Activated CD4-positive, alpha-beta T cell treated with anti-CD3 and anti-CD28 coated beads, Interleukin-2, Interleukin-6, amounts not matched to agents 100 ng/mL and 50 ng/mL, durations not matched to agents 16 hours and 8 hours (primary cell): ENCODE measurements around the gene CYS1.
"Not testable (repeated sequence)": the region's sequence is repeated elsewhere in the genome, so short reads cannot be mapped to it uniquely, and the experiment has no call there.

Source experiments
- DNase-seq: peaks from one replicate; pipeline ENCODE4 v3.0.0-alpha.2; 2020

CYS1 gene

DNA sequence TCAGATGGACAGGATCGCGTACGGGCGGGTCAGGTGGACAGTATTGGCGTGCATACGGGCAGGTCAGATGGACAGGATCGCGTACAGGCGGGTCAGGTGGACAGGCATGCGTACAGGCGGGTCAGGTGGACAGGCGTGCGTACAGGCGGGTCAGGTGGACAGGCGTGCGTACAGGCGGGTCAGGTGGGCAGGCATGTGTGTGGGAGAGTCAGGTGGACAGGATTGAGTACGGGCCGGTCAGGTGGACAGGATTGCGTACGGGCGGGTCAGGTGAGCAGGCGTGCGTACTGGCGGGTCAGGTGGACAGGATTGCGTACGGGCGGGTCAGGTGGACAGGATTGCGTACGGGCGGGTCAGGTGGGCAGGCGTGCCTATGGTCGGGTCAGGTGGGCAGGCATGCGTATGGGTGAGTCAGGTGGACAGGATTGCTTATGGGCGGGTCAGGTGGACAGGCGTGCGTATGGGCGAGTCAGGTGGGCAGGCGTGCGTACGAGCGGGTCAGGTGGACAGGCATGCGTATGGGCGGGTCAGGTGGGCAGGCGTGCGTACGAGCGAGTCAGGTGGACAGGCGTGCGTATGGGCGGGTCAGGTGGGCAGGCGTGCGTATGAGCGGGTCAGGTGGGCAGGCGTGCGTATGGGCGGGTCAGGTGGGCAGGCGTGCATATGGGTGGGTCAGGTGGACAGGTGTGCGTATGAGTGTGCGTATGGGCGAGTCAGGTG is 68.4 kb downstream of the CYS1 start:
- DNase-seq, result not testable (repeated sequence)

DNA sequence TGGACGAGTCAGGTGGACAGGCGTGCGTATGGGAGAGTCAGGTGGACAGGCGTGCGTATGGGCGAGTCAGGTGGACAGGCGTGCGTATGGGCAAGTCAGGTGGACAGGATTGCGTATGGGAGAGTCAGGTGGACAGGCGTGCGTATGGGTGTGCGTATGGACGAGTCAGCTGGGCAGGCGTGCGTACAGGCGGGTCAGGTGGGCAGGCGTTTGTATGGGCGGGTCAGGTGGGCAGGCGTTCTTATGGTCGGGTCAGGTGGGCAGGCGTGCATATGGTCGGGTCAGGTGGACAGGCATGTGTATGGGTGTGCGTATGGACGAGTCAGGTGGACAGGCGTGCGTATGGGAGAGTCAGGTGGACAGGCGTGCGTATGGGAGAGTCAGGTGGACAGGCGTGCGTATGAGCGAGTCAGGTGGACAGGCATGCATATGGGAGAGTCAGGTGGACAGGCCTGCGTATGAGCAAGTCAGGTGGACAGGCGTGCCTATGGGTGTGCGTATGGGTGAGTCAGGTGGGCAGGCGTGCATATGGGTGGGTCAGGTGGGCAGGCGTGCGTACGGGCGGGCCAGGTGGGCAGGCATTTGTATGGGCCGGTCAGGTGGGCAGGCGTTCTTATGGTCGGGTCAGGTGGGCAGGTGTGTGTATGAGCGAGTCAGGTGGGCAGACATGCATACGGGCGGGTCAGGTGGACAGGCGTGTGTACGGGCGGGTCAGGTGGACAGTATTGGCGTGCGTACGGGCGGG is 69.2 kb downstream of the CYS1 start:
- not testable (repeated sequence) for DNase-seq

DNA sequence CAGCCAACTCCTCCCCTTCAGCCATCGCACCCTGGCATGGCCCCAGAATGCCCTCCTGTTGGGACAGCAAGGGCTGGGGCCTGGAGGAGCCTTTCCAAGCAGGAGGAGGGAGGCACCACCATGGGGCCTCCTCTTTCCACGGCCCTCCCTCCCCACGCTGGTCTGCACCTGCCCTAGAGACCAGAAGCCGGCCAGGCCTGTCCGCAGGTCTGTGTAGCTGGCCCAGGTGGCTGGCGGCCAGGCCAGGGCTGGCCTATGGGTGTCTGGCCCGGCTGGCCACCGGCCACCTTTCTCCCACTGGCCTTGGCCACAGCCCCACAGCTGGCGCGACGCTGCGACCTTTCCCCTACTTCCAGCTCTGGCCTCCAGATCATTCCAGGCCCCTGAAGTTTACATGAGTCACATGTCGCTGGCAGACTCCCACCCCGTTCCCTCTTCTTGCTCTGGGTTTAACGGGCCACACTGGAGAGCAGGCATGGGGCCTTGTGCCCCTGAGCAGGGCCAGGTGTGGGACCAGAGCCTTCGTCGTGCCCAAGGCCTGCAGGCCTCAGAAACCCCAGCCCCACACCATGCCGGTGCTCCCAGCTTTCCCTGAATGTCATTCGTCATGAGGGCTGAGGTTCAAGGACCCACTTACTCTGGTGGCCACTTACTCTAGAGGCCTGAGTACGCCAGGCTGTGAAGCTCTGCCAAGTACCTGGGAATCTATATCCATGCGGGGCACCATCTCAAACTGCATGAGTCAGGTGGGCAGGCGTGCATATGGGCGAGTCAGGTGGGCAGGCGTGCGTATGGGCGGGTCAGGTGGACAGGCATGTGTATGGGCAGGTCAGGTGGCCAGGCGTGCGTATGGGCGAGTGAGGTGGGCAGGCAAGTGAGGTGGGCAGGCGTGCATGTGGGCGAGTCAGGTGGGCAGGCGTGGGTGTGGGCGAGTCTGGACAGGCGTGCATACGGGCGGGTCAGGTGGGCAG is 70.1 kb downstream of the CYS1 start:
- no peak for DNase-seq

DNA sequence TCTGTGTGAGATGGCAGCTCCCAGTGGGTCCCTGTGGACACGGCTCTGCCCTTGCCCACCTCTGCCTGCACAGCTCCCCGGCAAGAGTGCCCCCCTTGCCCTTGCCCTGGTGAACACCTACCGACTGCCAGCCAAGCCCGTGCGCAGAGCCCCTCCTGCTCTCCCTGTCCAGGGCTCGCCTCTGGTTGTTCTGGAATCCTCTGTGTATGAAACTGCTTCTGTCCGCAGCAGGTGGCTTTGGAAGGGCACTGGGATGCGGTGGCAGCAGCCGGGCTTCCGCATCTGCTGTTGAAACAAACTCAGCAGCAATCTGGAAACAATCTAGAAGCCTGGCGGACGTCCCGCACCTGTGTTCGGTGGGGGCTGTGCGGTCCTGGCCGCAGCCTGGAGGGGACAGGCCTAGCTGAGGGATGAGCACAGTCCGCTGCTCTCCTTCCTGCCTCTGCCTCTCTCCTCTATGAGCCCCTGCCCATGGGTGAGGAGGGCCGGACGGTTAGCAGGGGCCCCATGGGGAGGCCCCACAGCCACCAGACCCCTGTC is 70.9 kb downstream of the CYS1 start:
- DNase-seq, result no peak

DNA sequence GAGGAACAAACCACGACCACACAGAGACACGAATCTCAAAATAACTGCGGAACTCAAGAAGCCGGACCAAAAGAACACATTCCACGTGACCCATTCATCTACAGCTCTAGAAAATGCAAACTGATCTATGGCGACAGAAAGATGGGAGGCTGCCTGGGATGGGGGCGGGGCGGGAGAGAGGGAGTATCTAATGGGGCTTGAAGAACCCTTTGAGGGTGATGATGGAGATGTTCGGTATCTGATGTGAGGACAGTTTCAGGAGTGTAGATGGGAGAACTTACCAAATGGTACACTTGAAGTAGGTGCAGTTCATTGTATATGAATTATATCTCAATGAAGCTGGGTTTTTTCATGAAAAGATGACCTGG is 71.4 kb downstream of the CYS1 start:
- no peak for DNase-seq

DNA sequence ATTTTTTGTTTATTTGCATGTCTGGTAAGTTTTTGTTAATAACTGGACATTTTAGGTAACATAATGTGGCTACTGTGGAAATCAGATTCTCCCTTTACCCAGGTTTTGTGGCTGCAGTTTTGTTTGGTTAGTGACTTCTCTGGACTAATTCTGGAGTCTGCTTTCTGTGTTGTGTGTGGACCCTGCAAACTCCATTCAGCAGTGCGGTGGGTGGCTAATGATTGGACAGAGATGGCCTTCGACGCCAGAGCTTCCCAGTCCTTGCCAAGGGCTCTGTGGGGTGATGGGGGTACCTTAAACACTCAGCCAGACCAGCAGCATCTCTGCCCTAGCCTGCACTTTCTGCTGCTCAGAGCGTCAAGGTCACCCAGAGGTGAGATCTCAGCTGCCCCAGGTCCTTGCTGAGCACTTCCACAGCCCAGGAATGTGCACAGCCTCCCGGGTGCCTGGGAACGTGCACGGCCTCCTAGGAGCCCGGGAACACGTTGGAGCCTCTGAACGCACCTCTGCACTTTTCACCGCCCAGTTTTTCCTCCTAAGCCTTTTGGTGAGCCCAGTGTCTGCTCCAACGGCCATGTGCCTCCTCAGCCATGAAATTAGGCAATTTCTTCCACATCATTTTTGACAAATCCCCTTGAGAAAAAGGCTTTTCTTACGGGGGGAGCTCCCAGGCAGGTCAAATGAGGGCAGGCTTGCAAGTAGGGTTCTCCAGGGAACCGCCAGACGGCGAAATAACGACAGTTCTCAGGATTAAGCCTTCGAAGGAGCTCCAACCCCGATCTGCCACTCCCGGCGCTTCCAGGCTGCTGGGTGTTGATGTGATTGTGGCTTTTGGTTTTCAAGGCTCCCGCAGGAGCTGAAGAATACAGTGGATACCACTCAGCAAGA is 72.0 kb downstream of the CYS1 start:
- no peak for DNase-seq

DNA sequence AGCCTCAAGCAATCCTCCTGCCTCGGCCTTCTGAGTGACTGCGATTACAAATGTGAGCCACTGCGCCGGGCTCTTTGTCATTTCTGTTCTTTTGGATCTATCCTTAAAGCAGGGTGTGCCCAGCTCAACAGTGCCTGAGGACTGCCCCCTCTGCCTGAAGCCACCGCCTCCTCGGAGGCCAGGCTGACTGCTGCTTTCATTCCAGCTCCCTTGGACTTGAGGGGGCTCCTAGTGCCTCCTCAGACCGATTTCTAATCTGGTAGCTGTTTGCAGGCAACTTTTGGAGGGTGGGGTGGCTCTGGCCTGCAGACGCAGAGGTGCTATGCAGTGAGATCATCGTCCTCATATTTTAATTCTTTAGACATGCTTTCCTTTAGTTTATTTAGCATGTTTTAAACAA is 72.8 kb downstream of the CYS1 start:
- no peak for DNase-seq
